GM23338 (cell line): Measurements from ENCODE around the gene SULT1C2. TPM values are rescaled to one million over a fixed set of nuclear protein-coding genes. Genes with fewer than 3 reads are reported as not detected.

ENCODE experiments used
- ATAC-seq: fragments of 200-7000 bp; cut with Tn5 transposase; 3 replicates; pipeline ENCODE4 v1.9.1; 2020
- DNase-seq: peaks from one replicate; pipeline ENCODE4 v3.0.0-alpha.2; 2015; ENCODE audit warnings: low spot score
- H2AFZ ChIP-seq: fragments of 200-600 bp; sonication (generic); 2 replicates; pipeline ENCODE4 v1.8.0; 2016; ENCODE audit warnings: antibody characterized with exemption, mild to moderate bottlenecking, moderate library complexity
- H3F3A ChIP-seq: fragments of 200-600 bp; sonication (generic); replicated peaks from 2 replicates; pipeline ENCODE4 v1.8.0; 2017; ENCODE audit warnings: antibody characterized with exemption, mixed run types, low read depth
- H3K27ac ChIP-seq: fragments of 200-600 bp; sonication (generic); 2 replicates; pipeline ENCODE4 v1.6.1; 2016; ENCODE audit warnings: low read depth
- H3K27me3 ChIP-seq: fragments of 200-600 bp; sonication (generic); 2 replicates; pipeline ENCODE4 v1.8.0; 2016; ENCODE audit warnings: mild to moderate bottlenecking, mixed run types, moderate library complexity; ENCODE audit not compliant: insufficient read depth
- H3K36me3 ChIP-seq: fragments of 200-600 bp; sonication (generic); 2 replicates; pipeline ENCODE4 v1.8.0; 2016; ENCODE audit warnings: mild to moderate bottlenecking; ENCODE audit not compliant: insufficient read depth
- H3K4me1 ChIP-seq: fragments of 200-600 bp; sonication (generic); 2 replicates; pipeline ENCODE4 v1.8.0; 2016; ENCODE audit warnings: mild to moderate bottlenecking, moderate library complexity; ENCODE audit not compliant: insufficient read depth
- H3K4me2 ChIP-seq: fragments of 200-600 bp; sonication (generic); 2 replicates; pipeline ENCODE4 v1.7.1; 2017; ENCODE audit warnings: mixed run types
- H3K4me3 ChIP-seq: fragments of 200-600 bp; sonication (generic); 2 replicates; pipeline ENCODE4 v1.6.1; 2016; ENCODE audit warnings: mixed run types
- H3K79me2 ChIP-seq: fragments of 200-600 bp; sonication (generic); replicated peaks from 2 replicates; pipeline ENCODE4 v1.8.0; 2017; ENCODE audit warnings: mild to moderate bottlenecking; ENCODE audit not compliant: insufficient read depth
- H3K9me2 ChIP-seq: fragments of 200-600 bp; sonication (generic); 2 replicates; pipeline ENCODE4 v1.8.0; 2017; ENCODE audit not compliant: insufficient read depth
- H4K20me1 ChIP-seq: fragments of 200-600 bp; sonication (generic); replicated peaks from 2 replicates; pipeline ENCODE4 v1.8.0; 2017; ENCODE audit warnings: mild to moderate bottlenecking; ENCODE audit not compliant: insufficient read depth
- H3K27ac Mint-ChIP-seq: 2 replicates; pipeline ENCODE4 v1.8.0; 2020; ENCODE audit warnings: inconsistent platforms, mild to moderate bottlenecking, moderate library complexity, mixed read lengths
- H3K27me3 Mint-ChIP-seq: 3 replicates; pipeline ENCODE4 v1.8.0; 2022; ENCODE audit warnings: low read depth, mild to moderate bottlenecking, moderate library complexity, mixed read lengths, inconsistent platforms; ENCODE audit not compliant: insufficient read depth, poor library complexity
- H3K36me3 Mint-ChIP-seq: 3 replicates; pipeline ENCODE4 v1.8.0; 2021; ENCODE audit warnings: low read depth, mild to moderate bottlenecking, inconsistent platforms, moderate library complexity, mixed read lengths
- H3K4me1 Mint-ChIP-seq: 3 replicates; pipeline ENCODE4 v1.8.0; 2020; ENCODE audit warnings: mild to moderate bottlenecking, inconsistent platforms, mixed read lengths
- H3K4me3 Mint-ChIP-seq: 3 replicates; pipeline ENCODE4 v1.8.0; 2021; ENCODE audit warnings: moderate library complexity, mild to moderate bottlenecking, inconsistent platforms, mixed read lengths
- H3K9me3 Mint-ChIP-seq: 3 replicates; pipeline ENCODE4 v1.8.0; 2020; ENCODE audit warnings: moderate library complexity, mild to moderate bottlenecking, inconsistent platforms, mixed read lengths
- CREB1 ChIP-seq: fragments of 250-450 bp; sonication (Bioruptor Pico); IDR thresholded peaks from 2 replicates; pipeline ENCODE4 v1.5.0; 2020; ENCODE audit warnings: low read depth, mild to moderate bottlenecking, moderate library complexity
- CTCF ChIP-seq, 2 experiments: fragments of 200-600 bp in 1 of 2; sonication (generic) in 1 of 2; conservative IDR thresholded peaks; 2 replicates each; pipeline versions ENCODE4 v1.5.1 to v1.6.1; 2016 to 2017; ENCODE audit warnings: antibody characterized with exemption in 2 of 2, low read depth in 2 of 2, mild to moderate bottlenecking in 2 of 2, moderate library complexity in 1 of 2
- EZH2 ChIP-seq: fragments of 200-600 bp; sonication (generic); IDR thresholded peaks from one replicate; pipeline ENCODE4 v1.8.0; 2017; ENCODE audit warnings: antibody characterized with exemption, mild to moderate bottlenecking, low read depth; ENCODE audit not compliant: unreplicated experiment
- EZH2phosphoT487 ChIP-seq: fragments of 200-600 bp; sonication (generic); IDR thresholded peaks from one replicate; pipeline ENCODE4 v1.8.1; 2018; ENCODE audit warnings: antibody characterized with exemption; ENCODE audit not compliant: unreplicated experiment
- JUNB ChIP-seq: IDR thresholded peaks from one replicate; pipeline ENCODE4 v1.6.1; 2016; ENCODE audit warnings: antibody characterized with exemption; ENCODE audit not compliant: unreplicated experiment
- NANOG ChIP-seq: IDR thresholded peaks from 2 replicates; pipeline ENCODE4 v1.6.1; 2016; ENCODE audit warnings: antibody characterized with exemption, borderline replicate concordance
- POLR2AphosphoS5 ChIP-seq: IDR thresholded peaks from 2 replicates; pipeline ENCODE4 v1.6.1; 2016; ENCODE audit warnings: antibody characterized with exemption, low read depth
- STAT1 ChIP-seq: IDR thresholded peaks from one replicate; pipeline ENCODE4 v1.6.1; 2016; ENCODE audit warnings: antibody characterized with exemption; ENCODE audit not compliant: unreplicated experiment
- ZNF114 ChIP-seq: fragments of 250-450 bp; sonication (Bioruptor Pico); IDR thresholded peaks from 2 replicates; pipeline ENCODE4 v1.5.0; 2020; ENCODE audit warnings: mild to moderate bottlenecking, moderate library complexity
- ZNF331 ChIP-seq: fragments of 250-450 bp; sonication (Bioruptor Pico); IDR thresholded peaks from 2 replicates; pipeline ENCODE4 v1.5.0; 2020; ENCODE audit warnings: low read depth, mild to moderate bottlenecking, moderate library complexity
- polyA plus RNA-seq: library from polyadenylated mRNA; unstranded; fragments of >200 nt; fragmentation: Nextera tagmentation; extraction: Ambion mirVana; gene quantifications from 2 replicates; pipeline ENCODE4 v1.2.1, GENCODE V29; 2016
- total RNA-seq: library from RNA; depleted of rRNA; stranded (reverse); fragments of >200 nt; shearing (Covaris generic); gene quantifications from 2 replicates; pipeline ENCODE4 v1.2.3, GENCODE V29; 2014
- TF ChIP-seq, protein P1 (sequence below): IDR thresholded peaks from one replicate; pipeline ENCODE4 v1.6.1; 2018; ENCODE audit warnings: antibody characterized with exemption; ENCODE audit not compliant: unreplicated experiment
- TF ChIP-seq, protein P2 (sequence below): IDR thresholded peaks from 2 replicates; pipeline ENCODE4 v1.6.1; 2016; ENCODE audit warnings: antibody characterized with exemption
- TF ChIP-seq, protein P3 (sequence below): fragments of 250-450 bp; sonication (Bioruptor Pico); IDR thresholded peaks from 2 replicates; pipeline ENCODE4 v1.5.0; 2020; ENCODE audit warnings: mild to moderate bottlenecking, moderate library complexity

Gene SULT1C2
- total and polyA plus RNA-seq, 2 experiments from 2014 or later = 0.69 to 1.9 TPM

GRCh38 chr2:108260773-108261172 is 27.9 kb upstream of the SULT1C2 start:
- no peak overlapping the region for H3K27ac ChIP-seq
- H4K20me1 ChIP-seq = no peaks in the 10 kb centered on the region
- ATAC-seq = no peak
- H3K36me3 Mint-ChIP-seq = peaks cover 4% of the 10 kb centered on the region
- no peaks in the 10 kb centered on the region for H3K27me3 Mint-ChIP-seq
- no peak overlapping the region for H3K27ac Mint-ChIP-seq
- no peak overlapping the region for H2AFZ ChIP-seq
- H3K4me1 Mint-ChIP-seq = peaks cover 3% of the 10 kb centered on the region; the same call in 1 of the 3 replicates
- H3K4me3 Mint-ChIP-seq = no peak overlapping the region
- no peaks in the 10 kb centered on the region for H3K27me3 ChIP-seq
- peaks cover 12% of the 10 kb centered on the region for H3K9me2 ChIP-seq
- no peak overlapping the region for H3K4me2 ChIP-seq
- no peaks in the 10 kb centered on the region for H3K36me3 ChIP-seq
- peaks cover 13% of the 10 kb centered on the region for H3K9me3 Mint-ChIP-seq
- no peak overlapping the region for H3K4me3 ChIP-seq
- DNase-seq = no peak
- peaks cover 4% of the 10 kb centered on the region; the same call in 1 of the 2 replicates for H3K4me1 ChIP-seq
- H3F3A ChIP-seq = no peaks in the 10 kb centered on the region
- TF ChIP-seq EZH2phosphoT487 (no peak), JUNB (no peak), EZH2 (no peak), POLR2AphosphoS5 (no peak), NANOG (no peak), STAT1 (no peak), CTCF (conservative IDR thresholded peaks at IDR 0.05; ENCODE audit: low read depth in 2 of 2) (no peak), CREB1 (no peak), ZNF114 (CRISPR knock-in tag) (no peak), ZNF331 (CRISPR knock-in tag) (no peak)
- TF ChIP-seq, protein P1, sequence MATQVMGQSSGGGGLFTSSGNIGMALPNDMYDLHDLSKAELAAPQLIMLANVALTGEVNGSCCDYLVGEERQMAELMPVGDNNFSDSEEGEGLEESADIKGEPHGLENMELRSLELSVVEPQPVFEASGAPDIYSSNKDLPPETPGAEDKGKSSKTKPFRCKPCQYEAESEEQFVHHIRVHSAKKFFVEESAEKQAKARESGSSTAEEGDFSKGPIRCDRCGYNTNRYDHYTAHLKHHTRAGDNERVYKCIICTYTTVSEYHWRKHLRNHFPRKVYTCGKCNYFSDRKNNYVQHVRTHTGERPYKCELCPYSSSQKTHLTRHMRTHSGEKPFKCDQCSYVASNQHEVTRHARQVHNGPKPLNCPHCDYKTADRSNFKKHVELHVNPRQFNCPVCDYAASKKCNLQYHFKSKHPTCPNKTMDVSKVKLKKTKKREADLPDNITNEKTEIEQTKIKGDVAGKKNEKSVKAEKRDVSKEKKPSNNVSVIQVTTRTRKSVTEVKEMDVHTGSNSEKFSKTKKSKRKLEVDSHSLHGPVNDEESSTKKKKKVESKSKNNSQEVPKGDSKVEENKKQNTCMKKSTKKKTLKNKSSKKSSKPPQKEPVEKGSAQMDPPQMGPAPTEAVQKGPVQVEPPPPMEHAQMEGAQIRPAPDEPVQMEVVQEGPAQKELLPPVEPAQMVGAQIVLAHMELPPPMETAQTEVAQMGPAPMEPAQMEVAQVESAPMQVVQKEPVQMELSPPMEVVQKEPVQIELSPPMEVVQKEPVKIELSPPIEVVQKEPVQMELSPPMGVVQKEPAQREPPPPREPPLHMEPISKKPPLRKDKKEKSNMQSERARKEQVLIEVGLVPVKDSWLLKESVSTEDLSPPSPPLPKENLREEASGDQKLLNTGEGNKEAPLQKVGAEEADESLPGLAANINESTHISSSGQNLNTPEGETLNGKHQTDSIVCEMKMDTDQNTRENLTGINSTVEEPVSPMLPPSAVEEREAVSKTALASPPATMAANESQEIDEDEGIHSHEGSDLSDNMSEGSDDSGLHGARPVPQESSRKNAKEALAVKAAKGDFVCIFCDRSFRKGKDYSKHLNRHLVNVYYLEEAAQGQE = no peak
- TF ChIP-seq, protein P2, sequence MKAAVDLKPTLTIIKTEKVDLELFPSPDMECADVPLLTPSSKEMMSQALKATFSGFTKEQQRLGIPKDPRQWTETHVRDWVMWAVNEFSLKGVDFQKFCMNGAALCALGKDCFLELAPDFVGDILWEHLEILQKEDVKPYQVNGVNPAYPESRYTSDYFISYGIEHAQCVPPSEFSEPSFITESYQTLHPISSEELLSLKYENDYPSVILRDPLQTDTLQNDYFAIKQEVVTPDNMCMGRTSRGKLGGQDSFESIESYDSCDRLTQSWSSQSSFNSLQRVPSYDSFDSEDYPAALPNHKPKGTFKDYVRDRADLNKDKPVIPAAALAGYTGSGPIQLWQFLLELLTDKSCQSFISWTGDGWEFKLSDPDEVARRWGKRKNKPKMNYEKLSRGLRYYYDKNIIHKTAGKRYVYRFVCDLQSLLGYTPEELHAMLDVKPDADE = no peak
- TF ChIP-seq, protein P3, sequence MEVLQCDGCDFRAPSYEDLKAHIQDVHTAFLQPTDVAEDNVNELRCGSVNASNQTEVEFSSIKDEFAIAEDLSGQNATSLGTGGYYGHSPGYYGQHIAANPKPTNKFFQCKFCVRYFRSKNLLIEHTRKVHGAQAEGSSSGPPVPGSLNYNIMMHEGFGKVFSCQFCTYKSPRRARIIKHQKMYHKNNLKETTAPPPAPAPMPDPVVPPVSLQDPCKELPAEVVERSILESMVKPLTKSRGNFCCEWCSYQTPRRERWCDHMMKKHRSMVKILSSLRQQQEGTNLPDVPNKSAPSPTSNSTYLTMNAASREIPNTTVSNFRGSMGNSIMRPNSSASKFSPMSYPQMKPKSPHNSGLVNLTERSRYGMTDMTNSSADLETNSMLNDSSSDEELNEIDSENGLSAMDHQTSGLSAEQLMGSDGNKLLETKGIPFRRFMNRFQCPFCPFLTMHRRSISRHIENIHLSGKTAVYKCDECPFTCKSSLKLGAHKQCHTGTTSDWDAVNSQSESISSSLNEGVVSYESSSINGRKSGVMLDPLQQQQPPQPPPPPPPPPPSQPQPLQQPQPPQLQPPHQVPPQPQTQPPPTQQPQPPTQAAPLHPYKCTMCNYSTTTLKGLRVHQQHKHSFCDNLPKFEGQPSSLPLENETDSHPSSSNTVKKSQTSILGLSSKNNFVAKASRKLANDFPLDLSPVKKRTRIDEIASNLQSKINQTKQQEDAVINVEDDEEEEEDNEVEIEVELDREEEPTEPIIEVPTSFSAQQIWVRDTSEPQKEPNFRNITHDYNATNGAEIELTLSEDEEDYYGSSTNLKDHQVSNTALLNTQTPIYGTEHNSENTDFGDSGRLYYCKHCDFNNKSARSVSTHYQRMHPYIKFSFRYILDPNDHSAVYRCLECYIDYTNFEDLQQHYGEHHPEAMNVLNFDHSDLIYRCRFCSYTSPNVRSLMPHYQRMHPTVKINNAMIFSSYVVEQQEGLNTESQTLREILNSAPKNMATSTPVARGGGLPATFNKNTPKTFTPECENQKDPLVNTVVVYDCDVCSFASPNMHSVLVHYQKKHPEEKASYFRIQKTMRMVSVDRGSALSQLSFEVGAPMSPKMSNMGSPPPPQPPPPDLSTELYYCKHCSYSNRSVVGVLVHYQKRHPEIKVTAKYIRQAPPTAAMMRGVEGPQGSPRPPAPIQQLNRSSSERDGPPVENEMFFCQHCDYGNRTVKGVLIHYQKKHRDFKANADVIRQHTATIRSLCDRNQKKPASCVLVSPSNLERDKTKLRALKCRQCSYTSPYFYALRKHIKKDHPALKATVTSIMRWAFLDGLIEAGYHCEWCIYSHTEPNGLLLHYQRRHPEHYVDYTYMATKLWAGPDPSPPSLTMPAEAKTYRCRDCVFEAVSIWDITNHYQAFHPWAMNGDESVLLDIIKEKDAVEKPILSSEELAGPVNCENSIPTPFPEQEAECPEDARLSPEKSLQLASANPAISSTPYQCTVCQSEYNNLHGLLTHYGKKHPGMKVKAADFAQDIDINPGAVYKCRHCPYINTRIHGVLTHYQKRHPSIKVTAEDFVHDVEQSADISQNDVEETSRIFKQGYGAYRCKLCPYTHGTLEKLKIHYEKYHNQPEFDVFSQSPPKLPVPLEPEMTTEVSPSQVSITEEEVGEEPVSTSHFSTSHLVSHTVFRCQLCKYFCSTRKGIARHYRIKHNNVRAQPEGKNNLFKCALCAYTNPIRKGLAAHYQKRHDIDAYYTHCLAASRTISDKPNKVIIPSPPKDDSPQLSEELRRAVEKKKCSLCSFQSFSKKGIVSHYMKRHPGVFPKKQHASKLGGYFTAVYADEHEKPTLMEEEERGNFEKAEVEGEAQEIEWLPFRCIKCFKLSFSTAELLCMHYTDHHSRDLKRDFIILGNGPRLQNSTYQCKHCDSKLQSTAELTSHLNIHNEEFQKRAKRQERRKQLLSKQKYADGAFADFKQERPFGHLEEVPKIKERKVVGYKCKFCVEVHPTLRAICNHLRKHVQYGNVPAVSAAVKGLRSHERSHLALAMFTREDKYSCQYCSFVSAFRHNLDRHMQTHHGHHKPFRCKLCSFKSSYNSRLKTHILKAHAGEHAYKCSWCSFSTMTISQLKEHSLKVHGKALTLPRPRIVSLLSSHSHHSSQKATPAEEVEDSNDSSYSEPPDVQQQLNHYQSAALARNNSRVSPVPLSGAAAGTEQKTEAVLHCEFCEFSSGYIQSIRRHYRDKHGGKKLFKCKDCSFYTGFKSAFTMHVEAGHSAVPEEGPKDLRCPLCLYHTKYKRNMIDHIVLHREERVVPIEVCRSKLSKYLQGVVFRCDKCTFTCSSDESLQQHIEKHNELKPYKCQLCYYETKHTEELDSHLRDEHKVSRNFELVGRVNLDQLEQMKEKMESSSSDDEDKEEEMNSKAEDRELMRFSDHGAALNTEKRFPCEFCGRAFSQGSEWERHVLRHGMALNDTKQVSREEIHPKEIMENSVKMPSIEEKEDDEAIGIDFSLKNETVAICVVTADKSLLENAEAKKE (CRISPR knock-in tag) = no peak
- no peaks in the 10 kb centered on the region for H3K79me2 ChIP-seq
